NB4 (cell line): ENCODE measurements around the gene ADORA2B.

Source experiments
- MYC ChIP-seq: IDR thresholded peaks from 2 replicates; pipeline ENCODE4 v1.6.1; 2011; ENCODE audit warnings: low read depth, low read length
- POLR2A ChIP-seq: IDR thresholded peaks from 2 replicates; pipeline ENCODE4 v1.6.1; 2011; ENCODE audit warnings: mild to moderate bottlenecking; ENCODE audit not compliant: insufficient read length; ENCODE audit errors: extremely low read depth
- TF ChIP-seq, protein P1 (sequence below): IDR thresholded peaks from one replicate; pipeline ENCODE4 v1.5.1; 2012; ENCODE audit warnings: low read depth, low read length
- TF ChIP-seq, protein P2 (sequence below): IDR thresholded peaks from 2 replicates; pipeline ENCODE4 v1.6.1; 2011; ENCODE audit warnings: low read depth, low read length

- no peak for TF ChIP-seq POLR2A
- TF ChIP-seq, protein P1, sequence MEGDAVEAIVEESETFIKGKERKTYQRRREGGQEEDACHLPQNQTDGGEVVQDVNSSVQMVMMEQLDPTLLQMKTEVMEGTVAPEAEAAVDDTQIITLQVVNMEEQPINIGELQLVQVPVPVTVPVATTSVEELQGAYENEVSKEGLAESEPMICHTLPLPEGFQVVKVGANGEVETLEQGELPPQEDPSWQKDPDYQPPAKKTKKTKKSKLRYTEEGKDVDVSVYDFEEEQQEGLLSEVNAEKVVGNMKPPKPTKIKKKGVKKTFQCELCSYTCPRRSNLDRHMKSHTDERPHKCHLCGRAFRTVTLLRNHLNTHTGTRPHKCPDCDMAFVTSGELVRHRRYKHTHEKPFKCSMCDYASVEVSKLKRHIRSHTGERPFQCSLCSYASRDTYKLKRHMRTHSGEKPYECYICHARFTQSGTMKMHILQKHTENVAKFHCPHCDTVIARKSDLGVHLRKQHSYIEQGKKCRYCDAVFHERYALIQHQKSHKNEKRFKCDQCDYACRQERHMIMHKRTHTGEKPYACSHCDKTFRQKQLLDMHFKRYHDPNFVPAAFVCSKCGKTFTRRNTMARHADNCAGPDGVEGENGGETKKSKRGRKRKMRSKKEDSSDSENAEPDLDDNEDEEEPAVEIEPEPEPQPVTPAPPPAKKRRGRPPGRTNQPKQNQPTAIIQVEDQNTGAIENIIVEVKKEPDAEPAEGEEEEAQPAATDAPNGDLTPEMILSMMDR = no peak
- TF ChIP-seq, protein P2, sequence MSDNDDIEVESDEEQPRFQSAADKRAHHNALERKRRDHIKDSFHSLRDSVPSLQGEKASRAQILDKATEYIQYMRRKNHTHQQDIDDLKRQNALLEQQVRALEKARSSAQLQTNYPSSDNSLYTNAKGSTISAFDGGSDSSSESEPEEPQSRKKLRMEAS = no peak
- TF ChIP-seq MYC = no peak
These were observed 16.6 kb upstream of the ADORA2B start for GRCh38 chr17:15928286-15928785.
